ENCODE results near the gene UBA1.

The UBA1 gene

GRCh38 chrX:47176101-47176740 is 17.4 kb upstream of the UBA1 start:
- no peaks in the 10 kb centered on the region for H3K4me1 Mint-ChIP-seq (ENCODE audit: low read depth)
- no peak for DNase-seq
- no peak overlapping the region for H3K27ac Mint-ChIP-seq
- H3K9me3 Mint-ChIP-seq, result no peaks in the 10 kb centered on the region
- H3K27me3 Mint-ChIP-seq, result peaks cover 48% of the 10 kb centered on the region
- H3K4me3 Mint-ChIP-seq, result no peak overlapping the region
- peaks cover 80% of the 10 kb centered on the region for H3K36me3 Mint-ChIP-seq (ENCODE audit: low read depth)

- peak overlapping the region; percentile 34 for H3K27ac Mint-ChIP-seq
- no peaks in the 10 kb centered on the region for H3K9me3 Mint-ChIP-seq
- DNase-seq, result no peak
- H3K27me3 Mint-ChIP-seq, result peaks cover 56% of the 10 kb centered on the region
- no peaks in the 10 kb centered on the region for H3K4me1 Mint-ChIP-seq (ENCODE audit: low read depth)
- peaks cover 82% of the 10 kb centered on the region for H3K36me3 Mint-ChIP-seq (ENCODE audit: low read depth)
- no peak overlapping the region for H3K4me3 Mint-ChIP-seq
These were observed 16.6 kb upstream of the UBA1 start for GRCh38 chrX:47177079-47177478.

DNA sequence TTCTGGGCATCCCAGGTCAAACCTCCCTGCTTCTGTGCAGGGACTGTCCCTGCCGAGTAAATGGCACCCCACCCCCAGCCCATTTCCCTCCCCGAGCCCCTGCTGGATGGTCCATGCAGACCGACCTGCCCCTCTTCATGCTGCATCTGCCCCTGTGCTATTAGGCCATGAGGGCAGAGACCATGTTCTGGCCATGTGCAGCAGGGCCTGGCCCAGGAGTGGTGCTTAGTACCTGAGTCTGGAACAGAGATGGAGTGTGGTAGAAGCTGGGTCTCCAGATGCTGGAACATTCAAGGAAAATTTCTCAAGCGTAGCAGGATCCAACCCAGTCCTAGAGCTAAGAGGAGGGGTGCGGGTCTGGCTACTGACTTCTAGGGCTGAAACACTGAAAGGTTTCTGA is 15.3 kb upstream of the UBA1 start:
- Mint-ChIP-seq H3K9me3 (no peaks in the 10 kb centered on the region), H3K36me3 (ENCODE audit: low read depth) (peaks cover 79% of the 10 kb centered on the region), H3K4me3 (no peak overlapping the region), H3K27ac (no peak overlapping the region), H3K4me1 (ENCODE audit: low read depth) (no peaks in the 10 kb centered on the region), H3K27me3 (peaks cover 57% of the 10 kb centered on the region)
- no peak for DNase-seq

- Mint-ChIP-seq H3K27me3 (peaks cover 61% of the 10 kb centered on the region), H3K27ac (no peak overlapping the region), H3K4me3 (no peak overlapping the region), H3K9me3 (no peaks in the 10 kb centered on the region), H3K4me1 (ENCODE audit: low read depth) (no peaks in the 10 kb centered on the region), H3K36me3 (ENCODE audit: low read depth) (peaks cover 79% of the 10 kb centered on the region)
- no peak for DNase-seq
These were observed 14.3 kb upstream of the UBA1 start for GRCh38 chrX:47179221-47179927.

DNA sequence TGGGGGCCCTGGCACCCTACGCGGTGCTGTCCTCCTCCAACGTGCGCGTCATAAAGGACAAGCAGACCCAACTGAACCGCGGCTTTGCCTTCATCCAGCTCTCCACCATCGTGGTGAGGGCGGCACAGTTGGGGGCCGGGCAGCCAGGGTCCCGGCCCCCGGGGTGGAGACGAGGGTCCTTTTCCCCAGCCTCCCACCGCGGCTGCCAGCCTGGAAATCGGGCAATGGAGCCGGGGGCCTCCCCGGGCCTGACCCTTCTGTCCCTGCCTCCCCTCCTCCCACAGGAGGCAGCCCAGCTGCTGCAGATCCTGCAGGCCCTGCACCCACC is 13.7 kb upstream of the UBA1 start:
- H3K27me3 Mint-ChIP-seq, result peaks cover 60% of the 10 kb centered on the region
- no peak overlapping the region for H3K4me3 Mint-ChIP-seq
- H3K36me3 Mint-ChIP-seq (ENCODE audit: low read depth), result peaks cover 80% of the 10 kb centered on the region
- no peaks in the 10 kb centered on the region for H3K9me3 Mint-ChIP-seq
- no peaks in the 10 kb centered on the region for H3K4me1 Mint-ChIP-seq (ENCODE audit: low read depth)
- no peak overlapping the region for H3K27ac Mint-ChIP-seq
- no peak for DNase-seq

- no peak for DNase-seq
- H3K4me1 Mint-ChIP-seq (ENCODE audit: low read depth), result no peaks in the 10 kb centered on the region
- no peak overlapping the region for H3K27ac Mint-ChIP-seq
- H3K27me3 Mint-ChIP-seq, result peaks cover 58% of the 10 kb centered on the region
- peaks cover 80% of the 10 kb centered on the region for H3K36me3 Mint-ChIP-seq (ENCODE audit: low read depth)
- no peak overlapping the region for H3K4me3 Mint-ChIP-seq
- H3K9me3 Mint-ChIP-seq, result no peaks in the 10 kb centered on the region
These were observed 13.3 kb upstream of the UBA1 start for GRCh38 chrX:47180346-47180745.

GRCh38 chrX:47181301-47181700 is 12.3 kb upstream of the UBA1 start:
- H3K27me3 Mint-ChIP-seq, result peaks cover 55% of the 10 kb centered on the region
- peaks cover 82% of the 10 kb centered on the region for H3K36me3 Mint-ChIP-seq (ENCODE audit: low read depth)
- H3K4me3 Mint-ChIP-seq, result no peak overlapping the region
- no peaks in the 10 kb centered on the region for H3K4me1 Mint-ChIP-seq (ENCODE audit: low read depth)
- no peak overlapping the region for H3K27ac Mint-ChIP-seq
- no peaks in the 10 kb centered on the region for H3K9me3 Mint-ChIP-seq
- DNase-seq, result no peak

- H3K9me3 Mint-ChIP-seq, result no peaks in the 10 kb centered on the region
- H3K36me3 Mint-ChIP-seq (ENCODE audit: low read depth), result peaks cover 83% of the 10 kb centered on the region
- no peak overlapping the region for H3K4me3 Mint-ChIP-seq
- peaks cover 54% of the 10 kb centered on the region for H3K27me3 Mint-ChIP-seq
- H3K4me1 Mint-ChIP-seq (ENCODE audit: low read depth), result no peaks in the 10 kb centered on the region
- peak overlapping the region; percentile 55 for H3K27ac Mint-ChIP-seq
- no peak for DNase-seq
These were observed 11.4 kb upstream of the UBA1 start for GRCh38 chrX:47182106-47182700.

- Mint-ChIP-seq H3K36me3 (ENCODE audit: low read depth) (peaks cover 67% of the 10 kb centered on the region), H3K27ac (no peak overlapping the region), H3K4me3 (no peak overlapping the region), H3K4me1 (ENCODE audit: low read depth) (peaks cover 15% of the 10 kb centered on the region), H3K27me3 (peaks cover 42% of the 10 kb centered on the region), H3K9me3 (no peaks in the 10 kb centered on the region)
- DNase-seq, result no peak
These were observed 9.1 kb upstream of the UBA1 start for GRCh38 chrX:47184486-47184885.

DNA sequence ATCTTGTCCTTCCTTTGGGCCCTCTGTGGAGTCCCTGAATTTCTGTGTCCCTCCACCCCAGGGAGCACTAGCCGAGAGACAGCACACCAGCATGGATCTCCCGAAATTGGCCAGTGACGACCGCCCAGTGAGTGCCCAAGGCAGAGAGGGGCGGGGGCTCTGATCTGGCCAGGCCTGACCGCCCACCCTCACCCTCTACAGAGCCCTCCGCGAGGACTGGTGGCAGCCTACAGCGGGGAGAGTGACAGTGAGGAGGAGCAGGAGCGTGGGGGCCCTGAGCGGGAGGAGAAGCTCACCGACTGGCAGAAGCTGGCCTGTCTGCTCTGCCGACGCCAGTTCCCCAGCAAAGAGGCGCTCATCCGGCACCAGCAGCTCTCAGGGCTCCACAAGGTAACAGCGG is 8.4 kb upstream of the UBA1 start:
- Mint-ChIP-seq H3K36me3 (ENCODE audit: low read depth) (peaks cover 64% of the 10 kb centered on the region), H3K9me3 (no peaks in the 10 kb centered on the region), H3K4me1 (ENCODE audit: low read depth) (peaks cover 19% of the 10 kb centered on the region), H3K4me3 (no peak overlapping the region), H3K27me3 (peaks cover 40% of the 10 kb centered on the region), H3K27ac (peak overlapping the region; percentile 33)
- no peak for DNase-seq

- Mint-ChIP-seq H3K9me3 (no peaks in the 10 kb centered on the region), H3K4me1 (ENCODE audit: low read depth) (peaks cover 22% of the 10 kb centered on the region), H3K27ac (no peak overlapping the region), H3K27me3 (peaks cover 40% of the 10 kb centered on the region), H3K36me3 (ENCODE audit: low read depth) (peaks cover 66% of the 10 kb centered on the region), H3K4me3 (no peak overlapping the region)
- DNase-seq, result no peak
These were observed 7.4 kb upstream of the UBA1 start for GRCh38 chrX:47186096-47186740.

DNA sequence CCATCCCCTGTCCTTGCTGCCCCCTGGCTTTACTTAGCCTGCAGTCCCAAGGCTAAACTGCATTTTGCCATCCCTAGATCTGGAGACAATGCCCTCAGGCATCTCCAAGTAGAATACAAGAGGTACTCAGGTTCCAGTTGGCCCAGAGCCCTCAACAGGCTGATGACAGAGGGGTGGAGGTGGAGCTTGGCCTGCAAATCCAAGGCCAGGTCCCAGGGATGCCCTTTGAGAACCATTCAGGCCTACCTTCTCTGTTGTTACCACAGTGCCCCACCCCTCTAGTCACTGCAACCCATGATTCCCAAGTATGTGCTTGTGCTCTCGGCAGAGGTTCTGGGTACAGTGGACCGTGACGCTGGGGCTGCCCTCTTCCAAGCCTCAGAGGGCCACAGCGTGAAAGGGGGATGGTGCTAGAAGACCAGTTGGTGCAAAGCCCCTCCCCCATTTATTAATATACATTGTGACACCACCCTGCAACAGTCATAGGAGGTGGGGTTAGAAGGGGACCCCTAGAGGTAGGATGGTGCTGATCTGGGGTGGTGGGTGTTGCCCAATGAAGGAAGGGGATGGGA is 6.4 kb upstream of the UBA1 start:
- Mint-ChIP-seq H3K27ac (no peak overlapping the region), H3K36me3 (ENCODE audit: low read depth) (peaks cover 66% of the 10 kb centered on the region), H3K4me3 (no peak overlapping the region), H3K27me3 (peaks cover 31% of the 10 kb centered on the region), H3K9me3 (no peaks in the 10 kb centered on the region), H3K4me1 (ENCODE audit: low read depth) (peaks cover 26% of the 10 kb centered on the region)
- DNase-seq, result no peak

- peaks cover 71% of the 10 kb centered on the region for H3K36me3 Mint-ChIP-seq (ENCODE audit: low read depth)
- H3K9me3 Mint-ChIP-seq, result no peaks in the 10 kb centered on the region
These were observed 3.7 kb upstream of the UBA1 start for GRCh38 chrX:47189906-47190305.

DNA sequence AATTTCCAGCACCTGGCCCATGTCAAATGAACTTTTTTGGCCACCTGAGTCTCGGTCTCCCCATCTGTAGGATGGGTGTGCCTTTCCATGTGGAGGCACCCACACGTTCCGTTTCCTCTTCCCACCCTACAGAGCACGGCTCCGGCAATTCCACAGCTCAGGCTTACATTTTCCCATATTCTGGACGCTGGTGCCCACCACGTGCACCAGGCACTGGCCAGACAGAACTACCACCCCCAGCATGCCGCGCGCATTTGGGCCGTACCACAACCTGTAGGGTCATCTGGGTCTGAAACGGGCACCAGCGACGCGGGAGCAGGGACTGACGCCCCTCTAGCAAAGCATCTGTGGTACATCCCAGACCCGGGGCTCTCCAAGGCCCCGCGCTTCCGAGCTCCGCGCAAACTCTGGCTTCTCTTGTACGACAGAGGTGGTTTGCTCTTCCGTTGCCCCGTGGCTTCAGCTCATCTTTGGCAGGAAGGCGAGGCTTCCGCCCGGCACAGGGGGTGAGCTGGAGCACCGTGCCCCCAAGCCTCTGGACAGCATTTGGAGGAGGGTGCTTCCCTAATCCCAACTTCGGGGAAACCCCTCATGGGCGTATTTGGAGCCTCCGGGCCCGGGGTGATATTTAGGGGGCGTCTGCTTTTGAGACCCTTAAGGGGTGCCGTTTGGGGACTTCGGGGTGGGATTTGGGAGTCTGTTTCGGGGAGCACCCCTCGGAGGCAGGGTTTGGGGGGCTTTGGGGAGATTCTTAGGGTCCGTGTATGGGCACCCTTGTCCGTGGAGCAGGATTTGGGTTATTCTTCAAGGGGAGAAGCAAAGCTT is 3.0 kb upstream of the UBA1 start:
- Mint-ChIP-seq H3K27me3 (peaks cover 14% of the 10 kb centered on the region), H3K4me3 (peak overlapping the region; percentile 88), H3K4me1 (ENCODE audit: low read depth) (peaks cover 51% of the 10 kb centered on the region), H3K9me3 (no peaks in the 10 kb centered on the region), H3K27ac (peak overlapping the region; percentile 95), H3K36me3 (ENCODE audit: low read depth) (peaks cover 71% of the 10 kb centered on the region)
- peak; percentile 85 for DNase-seq

More at GRCh38 chrX:47189906-47190305, 3.7 kb upstream of the UBA1 start:
- no peak overlapping the region for H3K27ac Mint-ChIP-seq
- H3K4me1 Mint-ChIP-seq (ENCODE audit: low read depth), result peaks cover 46% of the 10 kb centered on the region
- H3K27me3 Mint-ChIP-seq, result peaks cover 15% of the 10 kb centered on the region
- no peak overlapping the region for H3K4me3 Mint-ChIP-seq
- no peak for DNase-seq

Measured in activated T-cell treated with anti-CD3 and anti-CD28 coated beads, Interleukin-2, amount 50 U/mL, for 24 hours (primary cell).